ENCODE results near the gene EML1.

DNA sequence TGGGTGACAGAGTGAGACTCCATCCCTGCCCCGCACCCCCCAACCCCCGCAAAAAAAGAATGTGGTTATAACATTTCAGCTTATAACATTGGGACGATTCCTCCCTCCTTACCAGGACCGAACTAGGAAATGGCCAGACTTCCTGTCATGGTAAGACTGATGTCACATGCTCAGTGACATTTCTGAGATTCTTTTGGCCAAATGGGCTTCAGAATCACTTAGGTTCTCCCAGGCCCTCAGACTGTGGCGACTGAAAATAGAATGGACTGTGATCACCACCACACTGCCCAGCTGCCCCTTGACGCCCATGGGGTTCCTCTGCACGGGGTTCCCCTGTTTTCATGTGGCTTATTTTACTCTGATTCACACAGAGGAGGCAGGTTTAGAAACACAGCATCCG lies 157.0 kb downstream of the EML1 start:
- no peak for TF ChIP-seq POLR2AphosphoS5 (IDR thresholded peaks at IDR 0.05)
- TF ChIP-seq, protein P1, sequence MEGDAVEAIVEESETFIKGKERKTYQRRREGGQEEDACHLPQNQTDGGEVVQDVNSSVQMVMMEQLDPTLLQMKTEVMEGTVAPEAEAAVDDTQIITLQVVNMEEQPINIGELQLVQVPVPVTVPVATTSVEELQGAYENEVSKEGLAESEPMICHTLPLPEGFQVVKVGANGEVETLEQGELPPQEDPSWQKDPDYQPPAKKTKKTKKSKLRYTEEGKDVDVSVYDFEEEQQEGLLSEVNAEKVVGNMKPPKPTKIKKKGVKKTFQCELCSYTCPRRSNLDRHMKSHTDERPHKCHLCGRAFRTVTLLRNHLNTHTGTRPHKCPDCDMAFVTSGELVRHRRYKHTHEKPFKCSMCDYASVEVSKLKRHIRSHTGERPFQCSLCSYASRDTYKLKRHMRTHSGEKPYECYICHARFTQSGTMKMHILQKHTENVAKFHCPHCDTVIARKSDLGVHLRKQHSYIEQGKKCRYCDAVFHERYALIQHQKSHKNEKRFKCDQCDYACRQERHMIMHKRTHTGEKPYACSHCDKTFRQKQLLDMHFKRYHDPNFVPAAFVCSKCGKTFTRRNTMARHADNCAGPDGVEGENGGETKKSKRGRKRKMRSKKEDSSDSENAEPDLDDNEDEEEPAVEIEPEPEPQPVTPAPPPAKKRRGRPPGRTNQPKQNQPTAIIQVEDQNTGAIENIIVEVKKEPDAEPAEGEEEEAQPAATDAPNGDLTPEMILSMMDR (IDR thresholded peaks at IDR 0.05) = no peak
- no peak for TF ChIP-seq POLR2A (IDR thresholded peaks at IDR 0.05)
- no peak for TF ChIP-seq EP300 (IDR thresholded peaks at IDR 0.05)

Data from stomach (tissue), 4 donors.